Measurements from ENCODE around the gene MYLK. TPM values are rescaled to one million over a fixed set of nuclear protein-coding genes. Genes with fewer than 3 reads are reported as not detected.

The MYLK gene
- total RNA-seq, 1 donor from 2014 or later: 50.5 TPM

- no peak overlapping the region for H3K27ac ChIP-seq (ENCODE audit: low read depth, low read length)
- H3K36me3 ChIP-seq (ENCODE audit: insufficient read depth, low read length): peaks cover 27% of the 10 kb centered on the region
- Mint-ChIP-seq H3K27ac (ENCODE audit: unreplicated experiment) (no peak overlapping the region), H3K4me3 (ENCODE audit: unreplicated experiment) (no peak overlapping the region), H3K9me3 (ENCODE audit: unreplicated experiment) (peaks cover 5% of the 10 kb centered on the region), H3K36me3 (ENCODE audit: low read depth, unreplicated experiment) (peaks cover 44% of the 10 kb centered on the region), H3K27me3 (ENCODE audit: low read depth, unreplicated experiment) (no peaks in the 10 kb centered on the region), H3K4me1 (ENCODE audit: low read depth, unreplicated experiment) (peaks cover 39% of the 10 kb centered on the region)
- no peak overlapping the region for H3K4me3 ChIP-seq (ENCODE audit: insufficient read depth, low read depth, low read length)
- no peaks in the 10 kb centered on the region for H4K20me1 ChIP-seq (ENCODE audit: insufficient read depth, low read length)
- H3K4me2 ChIP-seq (ENCODE audit: low read length): no peak overlapping the region
- H3K27me3 ChIP-seq (ENCODE audit: insufficient read depth, low read length): no peaks in the 10 kb centered on the region
- H3K4me1 ChIP-seq (ENCODE audit: insufficient read depth, low read length): peaks cover 46% of the 10 kb centered on the region
- H3K79me2 ChIP-seq (ENCODE audit: insufficient read depth, low read length): no peaks in the 10 kb centered on the region
- FAIRE-seq: no peak
- peaks cover 5% of the 10 kb centered on the region for H3K9me3 ChIP-seq (ENCODE audit: insufficient read depth, low read depth, low read length)
- no peak overlapping the region for H3K9ac ChIP-seq (ENCODE audit: low read length)
- no peak for DNase-seq (ENCODE audit: low read depth)
- no peak for TF ChIP-seq EZH2 (IDR thresholded peaks at IDR 0.05; ENCODE audit: insufficient read depth, low read length)
- TF ChIP-seq CTCF (IDR thresholded peaks at IDR 0.05; ENCODE audit: insufficient read depth, low read depth, low read length): peak; percentile 18
- no peak overlapping the region for H2AFZ ChIP-seq (ENCODE audit: low read depth, low read length)
These were observed 227.4 kb downstream of the MYLK start for GRCh38 chr3:123656691-123657090.

- Mint-ChIP-seq H3K4me3 (ENCODE audit: unreplicated experiment) (no peak overlapping the region), H3K4me1 (ENCODE audit: low read depth, unreplicated experiment) (peaks cover 36% of the 10 kb centered on the region), H3K27me3 (ENCODE audit: low read depth, unreplicated experiment) (no peaks in the 10 kb centered on the region), H3K27ac (ENCODE audit: unreplicated experiment) (no peak overlapping the region), H3K36me3 (ENCODE audit: low read depth, unreplicated experiment) (peaks cover 40% of the 10 kb centered on the region), H3K9me3 (ENCODE audit: unreplicated experiment) (peaks cover 5% of the 10 kb centered on the region)
- Histone ChIP-seq H3K9me3 (ENCODE audit: insufficient read depth, low read depth, low read length) (peaks cover 5% of the 10 kb centered on the region), H3K36me3 (ENCODE audit: insufficient read depth, low read length) (peaks cover 27% of the 10 kb centered on the region), H3K4me2 (ENCODE audit: low read length) (no peak overlapping the region), H3K9ac (ENCODE audit: low read length) (no peak overlapping the region), H2AFZ (ENCODE audit: low read depth, low read length) (no peak overlapping the region), H3K4me3 (ENCODE audit: insufficient read depth, low read depth, low read length) (no peak overlapping the region), H3K27ac (ENCODE audit: low read depth, low read length) (no peak overlapping the region), H3K79me2 (ENCODE audit: insufficient read depth, low read length) (no peaks in the 10 kb centered on the region), H3K27me3 (ENCODE audit: insufficient read depth, low read length) (no peaks in the 10 kb centered on the region), H4K20me1 (ENCODE audit: insufficient read depth, low read length) (no peaks in the 10 kb centered on the region), H3K4me1 (ENCODE audit: insufficient read depth, low read length) (peaks cover 42% of the 10 kb centered on the region)
- DNase-seq (ENCODE audit: low read depth) (no peak), FAIRE-seq (no peak)
- no peak for TF ChIP-seq EZH2 (IDR thresholded peaks at IDR 0.05; ENCODE audit: insufficient read depth, low read length)
- TF ChIP-seq CTCF (IDR thresholded peaks at IDR 0.05; ENCODE audit: insufficient read depth, low read depth, low read length): no peak
These were observed 227.9 kb downstream of the MYLK start for GRCh38 chr3:123656274-123656673.

GRCh38 chr3:123655400-123655799 is 228.7 kb downstream of the MYLK start:
- Histone ChIP-seq H3K27me3 (ENCODE audit: insufficient read depth, low read length) (no peaks in the 10 kb centered on the region), H3K4me3 (ENCODE audit: insufficient read depth, low read depth, low read length) (no peak overlapping the region), H3K27ac (ENCODE audit: low read depth, low read length) (no peak overlapping the region), H3K4me2 (ENCODE audit: low read length) (no peak overlapping the region), H3K4me1 (ENCODE audit: insufficient read depth, low read length) (peaks cover 34% of the 10 kb centered on the region), H3K9me3 (ENCODE audit: insufficient read depth, low read depth, low read length) (peaks cover 5% of the 10 kb centered on the region), H3K9ac (ENCODE audit: low read length) (no peak overlapping the region), H3K79me2 (ENCODE audit: insufficient read depth, low read length) (no peaks in the 10 kb centered on the region), H4K20me1 (ENCODE audit: insufficient read depth, low read length) (no peaks in the 10 kb centered on the region), H3K36me3 (ENCODE audit: insufficient read depth, low read length) (peaks cover 29% of the 10 kb centered on the region), H2AFZ (ENCODE audit: low read depth, low read length) (no peak overlapping the region)
- Mint-ChIP-seq H3K27ac (ENCODE audit: unreplicated experiment) (no peak overlapping the region), H3K27me3 (ENCODE audit: low read depth, unreplicated experiment) (no peaks in the 10 kb centered on the region), H3K36me3 (ENCODE audit: low read depth, unreplicated experiment) (peaks cover 40% of the 10 kb centered on the region), H3K9me3 (ENCODE audit: unreplicated experiment) (peaks cover 5% of the 10 kb centered on the region), H3K4me1 (ENCODE audit: low read depth, unreplicated experiment) (peaks cover 28% of the 10 kb centered on the region), H3K4me3 (ENCODE audit: unreplicated experiment) (no peak overlapping the region)
- TF ChIP-seq CTCF (IDR thresholded peaks at IDR 0.05; ENCODE audit: insufficient read depth, low read depth, low read length): no peak
- no peak for TF ChIP-seq EZH2 (IDR thresholded peaks at IDR 0.05; ENCODE audit: insufficient read depth, low read length)
- DNase-seq (ENCODE audit: low read depth) (no peak), FAIRE-seq (no peak)

Measured in astrocyte (in vitro differentiated cells and primary cell).